H7 (cell line): ENCODE measurements around the gene SORCS2. TPM values are rescaled to one million over a fixed set of nuclear protein-coding genes. Genes with fewer than 3 reads are reported as not detected.

Experiments used
- DNase-seq: peaks from one replicate; pipeline ENCODE4 v3.0.0; 2012
- H3K27me3 ChIP-seq: 2 replicates; pipeline ENCODE4 v1.6.0; 2011; ENCODE audit warnings: mild to moderate bottlenecking, low read length; ENCODE audit not compliant: control insufficient read depth, insufficient read depth
- H3K36me3 ChIP-seq: replicated peaks from 2 replicates; pipeline ENCODE4 v1.5.1; 2011; ENCODE audit warnings: low read length; ENCODE audit not compliant: control insufficient read depth, insufficient read depth
- H3K4me3 ChIP-seq: 2 replicates; pipeline ENCODE4 v1.5.1; 2011; ENCODE audit warnings: low read depth, mild to moderate bottlenecking, control low read depth, low read length, moderate library complexity; ENCODE audit not compliant: insufficient read depth
- total RNA-seq: library from RNA; depleted of rRNA; stranded (reverse); fragments of >200 nt; shearing (Covaris generic); gene quantifications from 2 replicates; pipeline ENCODE4 v1.2.3, GENCODE V29; 2014

The SORCS2 gene
- total RNA-seq, 1 experiment from 2014 or later, result 2.0 TPM

- no peak for DNase-seq
- H3K36me3 ChIP-seq, result no peaks in the 10 kb centered on the region
- H3K4me3 ChIP-seq, result no peak overlapping the region
- no peaks in the 10 kb centered on the region for H3K27me3 ChIP-seq
These were observed 48.0 kb downstream of the SORCS2 start for GRCh38 chr4:7240306-7240705.

DNA sequence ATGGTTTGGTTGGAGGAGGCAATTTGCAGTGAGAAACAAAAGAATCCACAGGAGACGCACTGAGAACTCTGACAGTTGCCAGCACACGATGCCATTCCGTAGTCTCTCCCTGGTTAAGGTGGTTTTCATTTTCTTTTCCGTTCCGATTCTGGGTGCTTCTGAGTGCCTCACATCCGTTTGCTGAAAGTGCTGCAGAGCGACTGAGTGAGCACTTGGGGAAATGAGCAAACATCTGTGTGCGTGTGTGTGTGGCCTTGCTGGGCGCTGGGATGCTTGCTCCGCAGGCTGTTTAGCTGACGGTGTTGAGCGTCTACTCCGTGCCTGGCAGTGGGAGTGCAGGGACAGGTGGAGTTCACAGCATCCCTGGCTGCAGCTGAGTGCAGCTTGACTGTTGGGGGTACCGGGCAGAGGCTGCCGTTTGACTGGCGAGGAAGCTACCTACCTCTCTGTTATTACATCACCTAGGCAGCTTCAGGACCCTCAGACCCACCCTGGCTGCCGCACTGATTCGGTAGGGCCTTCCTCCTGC lies 49.3 kb downstream of the SORCS2 start:
- H3K4me3 ChIP-seq, result no peak overlapping the region
- H3K36me3 ChIP-seq, result no peaks in the 10 kb centered on the region
- no peaks in the 10 kb centered on the region for H3K27me3 ChIP-seq
- no peak for DNase-seq

DNA sequence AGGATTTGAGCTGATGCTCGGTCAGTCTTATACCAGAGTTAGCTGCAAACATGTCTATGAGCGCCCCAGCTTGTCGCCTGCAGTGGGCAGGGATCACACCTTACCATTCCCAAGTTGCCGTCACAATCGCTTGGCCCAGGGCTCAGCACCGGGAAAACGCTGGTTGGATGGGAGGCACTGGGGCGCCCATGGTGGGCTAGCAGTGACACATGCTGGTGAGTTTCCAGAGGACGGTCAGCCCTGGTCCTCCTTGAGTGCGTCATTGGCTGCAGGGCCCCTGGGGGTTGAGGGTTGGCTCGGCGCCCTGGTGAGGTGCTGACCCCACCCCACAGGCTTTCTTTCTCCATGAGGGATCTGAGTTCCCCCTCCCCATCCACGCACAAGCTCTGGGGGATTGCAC lies 50.4 kb downstream of the SORCS2 start:
- H3K36me3 ChIP-seq, result no peaks in the 10 kb centered on the region
- H3K27me3 ChIP-seq, result no peaks in the 10 kb centered on the region
- no peak for DNase-seq
- no peak overlapping the region for H3K4me3 ChIP-seq

GRCh38 chr4:7243609-7244330 lies 51.4 kb downstream of the SORCS2 start:
- no peaks in the 10 kb centered on the region for H3K36me3 ChIP-seq
- no peak overlapping the region for H3K4me3 ChIP-seq
- no peaks in the 10 kb centered on the region for H3K27me3 ChIP-seq
- DNase-seq, result no peak

GRCh38 chr4:7244331-7244665 lies 52.0 kb downstream of the SORCS2 start:
- Histone ChIP-seq H3K27me3 (no peaks in the 10 kb centered on the region), H3K36me3 (no peaks in the 10 kb centered on the region), H3K4me3 (no peak overlapping the region)
- no peak for DNase-seq

GRCh38 chr4:7244751-7245320 lies 52.5 kb downstream of the SORCS2 start:
- no peaks in the 10 kb centered on the region for H3K27me3 ChIP-seq
- H3K36me3 ChIP-seq, result no peaks in the 10 kb centered on the region
- H3K4me3 ChIP-seq, result no peak overlapping the region
- no peak for DNase-seq

DNA sequence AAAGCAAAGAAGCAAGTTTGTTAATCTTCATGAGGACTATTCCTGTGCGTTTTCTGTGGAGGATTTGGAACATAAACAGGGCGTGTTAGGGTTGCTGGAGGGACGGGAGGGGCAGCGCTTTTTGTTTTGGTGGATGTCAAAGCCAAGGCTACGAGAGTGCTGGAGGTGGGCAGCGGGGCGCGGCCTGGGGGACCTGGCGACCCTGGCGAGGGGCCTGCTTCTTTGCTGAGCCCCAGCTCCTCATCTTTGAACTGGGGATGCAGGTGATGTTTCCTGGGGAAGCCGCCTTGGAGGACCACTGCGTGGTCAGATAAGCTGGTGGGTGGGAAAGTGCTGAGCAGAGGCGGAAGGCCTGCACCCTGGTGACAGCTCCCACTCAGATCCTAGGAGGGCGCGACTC lies 55.2 kb downstream of the SORCS2 start:
- Histone ChIP-seq H3K4me3 (no peak overlapping the region), H3K27me3 (no peaks in the 10 kb centered on the region), H3K36me3 (no peaks in the 10 kb centered on the region)
- DNase-seq, result no peak

DNA sequence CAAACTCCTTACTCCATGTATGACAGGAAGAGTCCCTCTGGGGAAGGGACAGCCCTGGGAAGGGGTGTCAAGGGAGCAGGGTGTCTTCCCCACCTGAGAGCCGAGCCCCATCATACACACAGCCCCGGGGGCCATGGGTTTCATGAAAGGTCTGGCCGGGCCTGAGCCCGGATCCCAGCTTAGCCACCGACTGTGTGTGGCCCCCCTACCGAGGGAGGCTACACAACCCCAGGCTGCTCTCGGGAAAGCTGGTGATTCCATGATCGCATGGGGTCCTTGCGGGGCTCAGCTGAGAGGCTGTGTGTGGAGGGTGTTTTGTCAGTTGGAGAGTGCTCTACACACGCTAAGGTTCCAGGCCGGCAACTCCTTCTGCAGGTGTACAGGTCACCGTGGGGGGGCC lies 55.6 kb downstream of the SORCS2 start:
- DNase-seq, result no peak
- H3K36me3 ChIP-seq, result no peaks in the 10 kb centered on the region
- H3K27me3 ChIP-seq, result no peaks in the 10 kb centered on the region
- no peak overlapping the region for H3K4me3 ChIP-seq

DNA sequence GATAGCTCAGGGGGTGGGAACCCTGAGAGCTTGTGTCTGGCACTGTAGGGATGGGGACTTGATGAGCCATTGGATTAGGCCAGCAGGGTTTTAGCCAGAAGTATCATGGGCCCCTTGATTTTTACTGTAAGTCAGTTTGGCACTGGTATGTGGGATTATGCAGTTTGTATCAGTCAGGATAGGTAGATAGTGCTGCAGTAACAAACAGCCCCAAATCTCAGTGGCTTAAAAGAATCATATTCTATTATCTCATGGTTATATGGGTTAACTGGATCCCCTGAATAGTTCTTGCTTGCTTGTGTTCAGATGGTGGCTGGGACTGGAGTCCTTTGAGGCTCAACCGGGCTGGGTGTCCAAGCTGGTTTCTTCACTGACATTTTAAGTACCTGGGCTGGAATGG lies 56.5 kb downstream of the SORCS2 start:
- no peak for DNase-seq
- Histone ChIP-seq H3K36me3 (no peaks in the 10 kb centered on the region), H3K27me3 (no peaks in the 10 kb centered on the region), H3K4me3 (no peak overlapping the region)

DNA sequence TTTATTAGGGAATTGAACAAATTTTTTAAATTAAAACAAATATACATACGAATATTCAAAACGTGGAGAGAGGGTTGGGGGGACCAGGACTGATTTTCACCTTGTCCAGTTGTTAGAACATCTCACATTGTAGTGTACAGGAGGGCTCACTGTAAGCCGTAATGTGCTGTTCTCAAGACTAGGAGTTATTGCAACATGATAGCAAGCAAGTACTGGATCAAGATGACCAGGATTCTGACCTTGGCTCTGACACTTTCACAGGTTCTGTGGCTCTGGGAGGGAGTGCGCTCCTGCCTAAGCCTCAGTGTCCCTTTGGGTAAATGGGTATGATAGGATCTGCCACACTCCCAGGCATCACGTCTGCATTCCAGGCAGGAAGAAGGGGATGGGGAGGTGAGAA lies 59.0 kb downstream of the SORCS2 start:
- H3K36me3 ChIP-seq, result no peaks in the 10 kb centered on the region
- no peaks in the 10 kb centered on the region for H3K27me3 ChIP-seq
- no peak overlapping the region for H3K4me3 ChIP-seq
- DNase-seq, result no peak

DNA sequence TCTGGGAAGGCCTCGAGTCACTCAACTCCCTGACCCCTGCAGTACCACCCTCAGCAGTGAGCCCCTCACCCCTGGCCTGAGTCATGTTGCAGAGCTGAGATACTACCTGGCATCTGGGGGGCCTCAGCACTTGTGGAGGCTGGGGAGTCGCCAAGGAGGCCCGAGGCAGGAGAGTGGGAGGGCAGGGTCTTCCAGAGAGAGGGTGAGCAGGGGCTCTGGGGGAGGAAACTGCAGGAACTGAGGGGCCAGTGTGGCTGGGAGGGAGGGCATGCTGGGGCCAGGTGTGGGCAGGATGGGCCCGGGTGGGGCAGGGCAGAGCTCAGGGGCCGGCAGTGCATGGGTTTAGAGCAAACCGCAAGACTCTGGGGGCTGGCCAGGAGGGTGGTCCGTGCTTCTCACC lies 59.7 kb downstream of the SORCS2 start:
- Histone ChIP-seq H3K27me3 (no peaks in the 10 kb centered on the region), H3K4me3 (no peak overlapping the region), H3K36me3 (no peaks in the 10 kb centered on the region)
- DNase-seq, result no peak

DNA sequence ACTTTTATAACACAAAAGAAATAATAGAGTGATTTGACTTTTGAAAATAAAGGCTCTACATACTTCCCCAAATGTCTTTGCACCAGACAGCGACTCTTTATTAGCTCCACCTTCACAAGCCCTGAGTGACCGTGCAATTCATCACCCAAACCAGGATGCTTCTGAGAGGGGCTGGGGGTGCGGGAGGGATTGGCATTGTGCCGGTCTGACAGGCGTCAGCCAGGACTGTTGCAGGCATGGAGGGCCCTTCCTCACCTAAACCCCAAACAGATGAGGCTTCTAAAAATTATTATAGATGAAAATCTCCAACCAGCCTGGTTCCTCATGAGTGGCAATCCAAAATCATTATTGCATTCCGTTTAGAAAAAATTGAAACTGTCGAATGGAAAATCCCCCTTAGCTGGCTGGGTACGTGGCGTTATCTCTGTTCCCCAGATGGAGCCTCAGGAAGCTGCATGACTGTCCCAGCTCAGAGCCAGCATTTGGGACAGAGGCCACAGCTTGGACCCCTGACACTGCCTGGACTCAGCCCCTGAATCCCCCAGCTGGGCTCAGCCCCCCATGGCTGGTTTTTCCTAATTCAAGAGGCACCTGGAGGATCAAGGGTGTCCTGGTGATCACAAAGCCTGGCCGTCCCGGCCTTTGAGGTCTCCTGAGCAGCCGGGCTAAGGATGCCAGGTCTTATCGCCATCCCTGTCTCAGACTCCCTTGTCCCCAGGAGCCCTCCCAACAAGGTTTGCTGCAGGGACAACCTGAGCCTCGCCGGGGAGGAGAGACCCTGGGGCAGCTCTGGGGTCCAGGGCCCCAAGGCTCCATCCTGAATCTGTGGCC lies 60.4 kb downstream of the SORCS2 start:
- no peaks in the 10 kb centered on the region for H3K36me3 ChIP-seq
- H3K4me3 ChIP-seq, result no peak overlapping the region
- H3K27me3 ChIP-seq, result no peaks in the 10 kb centered on the region
- DNase-seq, result no peak

GRCh38 chr4:7253341-7253700 lies 61.0 kb downstream of the SORCS2 start:
- Histone ChIP-seq H3K36me3 (no peaks in the 10 kb centered on the region), H3K27me3 (no peaks in the 10 kb centered on the region), H3K4me3 (no peak overlapping the region)
- no peak for DNase-seq

DNA sequence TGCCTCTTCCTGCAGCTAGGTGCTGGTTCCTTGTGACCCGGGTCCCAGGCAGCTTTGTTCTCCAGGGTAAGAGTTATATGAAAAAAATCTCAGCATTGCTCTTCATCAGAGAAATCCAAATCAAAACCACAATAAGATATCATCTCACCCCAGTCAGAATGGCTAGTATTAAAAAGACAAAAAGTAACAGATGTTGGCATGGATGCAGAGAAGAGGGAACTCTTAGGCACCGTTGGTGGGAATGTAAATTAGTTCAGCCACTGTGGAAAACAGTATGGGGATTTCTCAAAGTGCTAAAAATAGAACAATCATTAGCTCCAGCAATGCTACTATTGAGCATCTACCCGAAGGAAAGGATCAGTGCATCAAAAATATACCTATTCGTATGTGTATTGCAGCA lies 61.5 kb downstream of the SORCS2 start:
- Histone ChIP-seq H3K4me3 (no peak overlapping the region), H3K36me3 (no peaks in the 10 kb centered on the region), H3K27me3 (no peaks in the 10 kb centered on the region)
- no peak for DNase-seq
